GM19043 (cell line): ENCODE data around the gene HDAC4.

Experiments used
- ATAC-seq: cut with Tn5 transposase; IDR thresholded peaks from one replicate; pipeline ENCODE4 v1.9.1; 2021; ENCODE audit warnings: low read depth; ENCODE audit not compliant: unreplicated experiment

HDAC4 gene

DNA sequence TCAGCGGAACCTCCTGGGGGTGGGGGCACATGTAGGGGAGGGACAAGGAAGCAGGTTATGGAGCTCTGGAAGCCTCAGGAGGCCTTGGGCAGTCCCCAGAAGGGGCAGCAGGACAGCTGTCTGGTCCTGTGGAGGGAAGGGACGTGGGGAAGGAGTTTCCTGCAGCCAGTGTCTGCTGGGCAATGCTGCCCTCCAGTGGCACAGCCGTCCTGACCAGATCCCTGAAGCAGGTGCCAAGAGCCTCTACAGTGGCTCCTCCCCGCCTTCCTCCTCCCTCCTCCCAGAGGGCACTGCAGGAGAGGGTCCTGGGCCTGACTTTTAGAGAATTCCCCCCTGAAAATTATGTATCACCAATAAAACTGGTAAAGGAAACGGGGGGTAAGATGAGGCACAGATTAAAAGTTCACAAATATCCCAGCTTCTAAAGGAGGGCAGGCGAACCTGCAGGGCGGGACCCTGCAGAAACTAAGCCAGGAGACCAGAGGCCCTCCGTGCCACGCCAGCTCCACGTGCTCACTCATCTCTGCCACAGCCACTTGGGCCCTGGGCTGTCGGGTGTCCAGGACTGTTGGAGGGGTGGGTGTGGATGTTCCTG is 294.4 kb downstream of the HDAC4 start:
- ATAC-seq = no peak

DNA sequence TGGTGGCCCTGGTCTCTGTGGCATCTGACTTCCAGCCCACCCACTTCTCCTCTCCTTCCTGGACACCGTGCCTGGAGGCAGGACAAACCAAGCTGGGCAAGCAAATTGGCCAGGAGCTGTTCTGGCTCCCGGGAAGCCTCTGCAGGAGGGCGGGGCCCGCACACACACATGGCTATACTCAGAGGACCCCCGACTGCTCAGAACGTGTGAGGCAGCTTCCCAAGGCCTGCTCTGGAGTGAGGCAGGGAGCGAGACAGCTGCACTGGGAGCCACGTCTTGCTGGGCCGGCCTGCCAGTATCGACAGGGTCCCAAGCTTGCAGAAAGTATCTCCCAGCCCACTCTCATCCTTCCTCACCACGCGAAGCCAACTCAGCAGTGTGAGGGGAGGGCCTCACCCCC is 295.6 kb downstream of the HDAC4 start:
- ATAC-seq = no peak

DNA sequence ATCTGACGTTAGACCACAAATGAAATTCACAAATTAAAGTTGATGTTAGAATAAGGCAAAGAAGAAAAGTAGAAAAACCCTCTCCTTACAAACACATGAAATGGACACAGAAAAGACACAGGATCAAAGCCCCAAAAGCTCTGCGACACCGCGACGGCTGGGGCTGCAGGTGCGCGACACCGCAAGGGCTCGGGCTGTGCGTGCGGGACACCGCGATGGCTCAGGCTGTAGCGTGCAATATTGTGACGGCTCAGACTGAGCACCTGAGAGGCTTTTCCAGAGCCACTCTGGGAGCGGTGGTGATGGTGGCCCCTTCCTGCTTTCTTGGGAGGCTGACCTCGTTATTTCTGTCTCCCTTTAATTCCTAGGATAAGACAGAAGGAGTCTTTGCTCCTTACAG is 296.0 kb downstream of the HDAC4 start:
- ATAC-seq = no peak

- no peak for ATAC-seq
Observed at GRCh38 chr2:239103125-239104098, 297.4 kb downstream of the HDAC4 start.

GRCh38 chr2:239102266-239102665 is 298.6 kb downstream of the HDAC4 start:
- ATAC-seq = no peak

GRCh38 chr2:239101807-239102206 is 299.0 kb downstream of the HDAC4 start:
- no peak for ATAC-seq

DNA sequence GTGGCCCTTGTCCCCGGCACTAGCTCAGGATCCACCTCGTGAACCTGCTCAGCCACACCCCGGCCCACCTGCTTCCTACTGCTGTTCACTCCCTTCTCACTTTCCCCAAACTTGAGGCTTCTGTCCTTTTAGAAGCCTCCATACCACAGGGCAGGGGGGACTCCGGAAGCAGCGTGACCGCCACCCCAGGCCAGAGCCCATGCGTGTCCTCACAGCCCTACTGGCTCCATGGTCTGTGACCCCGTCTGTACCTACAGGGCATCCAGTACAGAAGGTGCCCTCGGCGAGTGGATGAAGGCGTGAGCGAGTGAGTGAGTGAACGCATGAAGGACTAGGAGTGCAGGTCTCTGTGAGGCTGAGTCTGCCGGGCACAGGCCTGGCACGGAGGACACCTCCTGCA is 299.7 kb downstream of the HDAC4 start:
- ATAC-seq = no peak

- no peak for ATAC-seq
Observed at GRCh38 chr2:239099474-239099873, 301.3 kb downstream of the HDAC4 start.

DNA sequence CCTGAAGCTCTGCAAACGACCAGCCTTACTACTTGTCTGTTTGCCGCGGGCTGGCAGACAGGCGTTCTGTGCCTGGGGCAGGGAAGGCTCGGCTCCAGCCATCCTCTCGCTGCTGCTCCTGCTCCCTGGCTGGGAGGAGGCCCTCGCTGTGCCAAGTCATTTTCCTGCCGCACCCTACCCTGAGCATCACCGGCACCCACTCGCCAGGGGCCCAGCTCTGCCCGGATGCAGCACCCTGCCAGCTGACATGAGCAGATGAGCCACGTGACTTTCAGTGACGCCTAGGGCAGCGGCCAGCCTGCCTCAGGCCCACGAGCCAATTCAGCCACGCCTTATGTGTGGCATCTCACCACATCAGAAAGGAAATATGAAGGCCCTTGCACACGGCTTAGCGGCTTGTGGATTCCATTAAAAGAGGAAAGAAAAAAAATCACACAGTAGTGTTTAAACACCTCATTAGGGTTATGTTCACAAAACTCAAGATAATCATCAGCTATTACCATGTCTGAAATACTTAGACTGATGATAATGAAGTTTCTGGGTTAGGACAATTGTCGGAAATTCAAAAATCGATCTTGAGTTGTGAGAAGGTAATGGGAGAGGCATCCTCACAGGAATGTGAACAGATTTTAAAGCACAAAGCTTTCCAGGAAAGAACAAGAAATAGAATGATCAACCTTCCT is 302.4 kb downstream of the HDAC4 start:
- no peak for ATAC-seq

DNA sequence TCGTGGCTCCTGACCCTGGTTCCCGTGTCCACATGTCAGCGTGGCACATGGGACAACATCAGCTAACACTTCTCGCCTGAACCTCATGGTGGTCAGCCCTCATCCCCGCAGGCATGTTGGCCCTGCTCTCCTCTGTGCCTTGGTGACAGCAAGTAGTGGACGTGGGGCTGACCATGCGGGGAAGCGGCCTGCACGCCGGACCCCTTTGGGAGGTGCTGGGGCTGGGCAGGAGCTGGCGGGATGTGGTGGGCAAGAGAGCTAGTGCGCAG is 303.5 kb downstream of the HDAC4 start:
- no peak for ATAC-seq

DNA sequence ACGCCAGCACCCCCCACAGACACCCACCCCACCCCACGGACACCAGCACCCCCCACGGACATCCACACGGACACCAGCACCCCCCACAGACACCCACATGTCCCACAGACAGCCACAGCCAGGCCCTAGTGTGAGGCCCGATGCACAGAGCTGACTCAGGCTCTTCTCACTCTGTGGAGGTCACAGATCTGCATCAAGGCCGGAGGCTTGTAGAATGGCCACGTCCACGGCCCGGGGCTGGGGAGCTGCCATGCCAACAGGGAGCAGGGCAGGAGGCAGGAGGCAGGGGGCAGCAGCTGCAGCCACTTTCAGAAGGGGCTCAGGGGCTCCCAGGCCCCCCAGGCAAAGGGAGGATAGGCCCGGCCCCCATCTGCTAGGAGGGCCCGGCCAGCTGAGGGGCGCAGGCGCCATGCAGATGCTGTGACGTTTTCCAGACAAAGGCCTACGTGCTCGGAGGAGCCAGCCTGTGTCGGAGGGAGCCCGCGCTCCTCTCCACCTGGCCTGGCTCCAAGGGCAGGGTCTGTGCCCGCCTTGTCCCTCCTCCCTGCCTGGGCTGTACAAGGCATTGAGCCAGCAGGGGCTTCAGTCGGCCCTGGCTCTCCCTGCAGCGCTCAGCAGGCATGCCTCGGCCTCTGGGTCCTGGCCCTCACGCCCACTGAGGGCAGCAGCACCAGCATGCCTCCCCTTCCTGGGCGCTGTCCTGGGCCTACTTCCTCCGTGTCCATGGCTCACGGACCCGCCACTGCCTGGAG is 304.0 kb downstream of the HDAC4 start:
- ATAC-seq = no peak

- ATAC-seq = no peak
Observed at GRCh38 chr2:239095460-239096081, 305.2 kb downstream of the HDAC4 start.

DNA sequence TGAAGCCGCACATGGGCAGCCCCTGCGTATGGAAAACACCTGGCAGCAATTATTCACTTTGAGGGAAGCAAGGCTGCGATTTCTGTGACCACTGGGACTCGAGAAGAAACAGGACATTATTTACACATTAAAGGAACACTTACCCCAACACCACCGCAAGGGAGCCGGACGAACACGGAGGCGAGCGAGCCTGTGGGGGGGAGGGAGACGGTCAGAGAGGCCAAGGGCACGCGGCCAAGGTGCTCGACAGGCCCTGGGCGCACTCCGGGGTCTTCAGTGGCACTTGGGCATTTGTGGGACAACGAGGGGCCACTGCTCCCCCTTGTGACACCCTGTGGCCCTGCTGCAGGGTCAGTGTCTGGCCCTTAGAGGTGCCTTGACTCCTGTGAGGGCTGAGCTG is 306.0 kb downstream of the HDAC4 start:
- no peak for ATAC-seq

DNA sequence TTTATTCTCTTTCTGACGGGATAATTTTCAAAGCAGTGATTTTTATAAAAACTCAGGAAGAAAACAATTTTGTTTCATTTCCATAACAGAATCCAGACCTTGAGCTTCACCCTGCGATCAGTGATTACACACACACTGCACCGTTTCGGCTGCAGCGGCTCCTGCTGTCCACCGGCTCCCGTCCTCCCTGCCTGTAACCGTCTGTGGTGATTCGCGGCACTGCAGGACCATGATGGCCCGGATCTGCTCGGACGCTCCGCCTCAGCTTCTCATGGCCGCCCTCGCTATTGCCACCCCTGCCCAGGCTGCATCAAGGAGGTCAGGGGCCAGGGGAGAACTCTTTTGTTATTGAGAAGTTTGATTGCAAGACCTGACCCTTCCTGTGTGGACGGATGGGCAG is 306.9 kb downstream of the HDAC4 start:
- ATAC-seq = no peak

DNA sequence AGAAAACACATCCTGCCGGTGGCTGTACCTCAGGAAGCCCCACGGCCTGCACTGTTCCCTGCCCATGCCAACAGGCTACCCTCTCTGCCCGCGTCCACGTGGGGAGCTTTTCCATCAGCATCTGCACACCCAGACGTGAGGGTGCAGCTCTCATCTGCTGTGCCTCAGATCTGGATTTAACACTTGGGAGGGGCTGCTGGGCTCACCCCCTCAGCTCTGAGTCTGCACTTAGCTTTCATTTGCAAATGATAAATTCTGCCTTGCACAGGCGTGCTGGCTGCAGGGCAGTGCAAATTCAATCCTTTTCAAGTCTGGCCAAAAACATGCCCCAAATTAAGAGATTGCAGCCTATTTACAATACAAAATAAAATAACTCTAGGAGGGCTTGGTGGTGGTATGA is 307.3 kb downstream of the HDAC4 start:
- ATAC-seq = no peak

DNA sequence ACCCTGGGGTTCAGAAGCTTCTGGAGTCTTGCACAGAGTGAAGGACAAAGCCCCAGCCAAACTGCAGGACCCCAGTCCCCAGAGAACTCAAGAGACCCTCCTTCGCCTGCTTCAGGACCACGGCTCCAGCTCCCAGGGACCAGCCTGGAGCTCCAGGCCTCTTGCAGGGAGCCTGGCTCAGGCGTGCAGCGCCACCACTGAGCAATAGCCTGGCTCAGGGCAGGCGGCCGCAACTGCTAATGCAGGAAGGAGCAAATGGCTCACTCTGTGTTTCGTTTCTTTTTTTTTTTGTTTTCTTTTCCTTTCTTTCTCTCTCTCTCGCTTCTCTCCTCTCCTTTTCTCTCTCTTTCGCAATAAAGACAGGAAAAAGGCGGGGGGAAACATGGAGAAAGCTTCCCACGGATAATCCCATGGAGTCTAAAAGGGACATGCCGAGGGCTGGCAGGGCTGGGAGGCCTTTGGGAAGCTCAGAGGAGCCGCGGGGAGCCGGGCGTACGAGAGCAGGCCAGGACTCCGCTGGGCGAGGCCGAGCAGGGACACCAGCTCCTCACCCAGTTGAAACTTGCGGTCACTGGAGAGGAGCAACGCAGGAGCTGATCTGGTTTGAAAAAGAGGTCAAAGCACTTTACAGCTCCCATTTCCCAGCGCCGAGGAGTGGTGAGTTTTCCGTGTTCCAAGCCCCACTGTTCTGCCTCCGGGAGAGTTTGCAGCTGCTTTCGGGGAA is 308.1 kb downstream of the HDAC4 start:
- ATAC-seq = no peak

- ATAC-seq = no peak
Observed at GRCh38 chr2:239089884-239090283, 310.9 kb downstream of the HDAC4 start.

- no peak for ATAC-seq
Observed at GRCh38 chr2:239087046-239087710, 313.6 kb downstream of the HDAC4 start.

- no peak for ATAC-seq
Observed at GRCh38 chr2:239086325-239087020, 314.3 kb downstream of the HDAC4 start.
